K562 treated with DMSO at 1 percent for 4 hours (cell line): ENCODE data around the gene AQP3. TPM values are rescaled to one million over a fixed set of nuclear protein-coding genes. Genes with fewer than 3 reads are reported as not detected.

Source experiments
- total RNA-seq: library from RNA; unstranded; fragments of 300-600 nt; gene quantifications from 2 replicates; pipeline ENCODE4 v1.2.3, GENCODE V29; 2022; ENCODE audit not compliant: insufficient read depth

The AQP3 gene
- total RNA-seq = 19.2 and 33.9 TPM in 2 replicates

GRCh38 chr9:33446946-33447798 lies at the start of gene AQP3:
Gene AQP3, minus strand, starts transcription at chr9:33447593. Its CDS starts 63 bp downstream, at chr9:33447530.

GRCh38 chr9:33473643-33474352 lies 26.4 kb upstream of the AQP3 start, which contains the start of gene NOL6:
Gene NOL6, minus strand, starts transcription at chr9:33473924. Its CDS starts 82 bp downstream, at chr9:33473842.

GRCh38 chr9:33402371-33402770 lies 45.0 kb downstream of the AQP3 start, which contains the start of gene AQP7:
Gene AQP7, minus strand, starts transcription at chr9:33402568. Its CDS starts 1,306 bp downstream, at chr9:33401262.

Other genes starting within 250 kb of the AQP3 start
- gene SPINK4, start 207.4 kb downstream of the AQP3 start, total RNA-seq = not detected in 2 replicates
- gene BAG1, start 182.9 kb downstream of the AQP3 start, total RNA-seq = 94.4 and 121 TPM in 2 replicates
- 38.2 and 43.7 TPM in 2 replicates for gene CHMP5, start 182.5 kb downstream of the AQP3 start, total RNA-seq
- 15.8 and 16.7 TPM in 2 replicates for gene NFX1, start 157.1 kb downstream of the AQP3 start, total RNA-seq
- 1.4 TPM in 1 of 2 replicates, not detected in the other for gene AQP7, start 45.0 kb downstream of the AQP3 start, total RNA-seq
- 15.8 and 17.2 TPM in 2 replicates for gene NOL6, start 26.3 kb upstream of the AQP3 start, total RNA-seq
- 0.24 TPM in 1 of 2 replicates, not detected in the other for gene ANKRD18B, start 76.7 kb upstream of the AQP3 start, total RNA-seq